GM18909 (cell line): Measurements from ENCODE around the gene FYTTD1.

Experiments used
- ATAC-seq: cut with Tn5 transposase; IDR thresholded peaks from one replicate; pipeline ENCODE4 v1.9.1; 2021; ENCODE audit warnings: mild to moderate bottlenecking; ENCODE audit not compliant: unreplicated experiment, poor library complexity

FYTTD1 gene

DNA sequence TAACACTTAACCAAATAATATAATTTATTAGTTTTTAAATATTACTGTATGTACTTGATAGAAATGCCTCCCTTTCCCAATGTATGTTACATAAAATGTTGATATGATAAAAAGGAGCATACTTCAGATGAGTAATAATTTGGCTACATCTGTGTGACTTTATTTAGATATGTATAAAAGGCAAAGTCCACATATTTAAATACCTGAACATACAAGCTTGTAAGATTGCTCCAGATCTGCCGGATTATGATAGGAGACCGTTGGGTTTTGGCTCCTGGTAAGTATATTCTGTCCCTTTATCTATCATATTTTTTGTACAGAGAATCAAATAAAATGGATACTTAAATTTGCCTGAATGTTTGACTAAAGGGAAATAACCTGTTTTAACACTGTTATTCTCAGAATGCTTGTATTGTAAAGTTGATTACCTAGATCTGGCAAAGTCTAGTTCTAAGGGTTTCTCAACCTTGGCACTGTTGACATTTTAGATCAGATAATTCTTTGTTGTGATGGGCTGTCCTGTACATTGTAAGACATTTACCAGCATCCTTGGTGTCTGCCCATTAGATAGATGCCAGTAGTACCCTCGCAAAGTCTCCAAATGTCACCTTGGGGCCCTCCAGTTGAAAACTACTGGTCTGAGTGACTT is 79.8 kb downstream of the FYTTD1 start:
- no peak for ATAC-seq

DNA sequence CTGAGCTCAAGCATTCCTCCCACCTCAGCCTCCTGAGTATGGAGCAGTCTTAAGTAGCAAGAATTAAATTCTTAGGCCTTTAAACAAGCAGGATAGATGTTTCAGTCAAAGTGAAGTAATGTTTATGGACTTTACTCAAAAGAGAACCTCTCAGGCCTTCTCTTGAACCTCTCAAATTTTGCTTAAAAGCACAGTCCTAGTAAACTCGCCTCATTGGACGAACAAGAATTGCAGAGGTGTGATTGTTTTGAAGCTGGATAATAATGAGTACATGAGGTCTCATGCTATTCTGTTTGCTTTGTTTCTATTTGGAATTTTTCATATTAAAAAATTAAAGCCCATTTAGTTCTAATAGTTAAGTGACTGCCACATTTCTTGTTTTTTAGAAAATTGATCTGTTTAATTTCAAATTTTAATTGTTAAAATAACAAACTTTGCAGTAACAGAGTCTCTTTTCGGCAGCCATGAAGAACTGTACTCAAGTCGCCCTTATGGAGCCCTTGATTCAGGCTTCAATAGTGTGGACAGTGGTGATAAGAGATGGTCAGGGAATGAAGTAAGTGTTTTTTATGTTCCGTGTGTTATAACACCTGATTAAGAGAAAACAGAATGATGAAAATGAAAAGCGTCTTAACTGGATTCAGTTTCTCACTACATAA is 80.8 kb downstream of the FYTTD1 start:
- ATAC-seq, result no peak

DNA sequence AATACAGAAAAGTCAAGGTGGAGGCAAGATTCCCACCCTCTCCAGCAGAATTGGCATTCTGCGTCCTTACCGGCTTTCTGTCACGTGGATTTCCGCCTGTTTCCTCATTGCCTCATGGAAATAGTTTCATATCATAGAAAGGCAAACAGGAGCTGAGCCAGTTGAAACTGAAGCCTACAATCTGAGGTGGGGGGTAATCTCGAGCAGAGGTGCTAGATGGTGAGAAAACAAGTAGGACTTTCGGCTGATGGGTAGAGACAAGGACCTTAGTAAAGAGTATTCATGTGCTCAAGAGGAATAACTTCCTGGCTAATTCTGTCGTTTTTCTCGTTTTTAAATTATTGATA is 81.3 kb downstream of the FYTTD1 start:
- ATAC-seq, result no peak

DNA sequence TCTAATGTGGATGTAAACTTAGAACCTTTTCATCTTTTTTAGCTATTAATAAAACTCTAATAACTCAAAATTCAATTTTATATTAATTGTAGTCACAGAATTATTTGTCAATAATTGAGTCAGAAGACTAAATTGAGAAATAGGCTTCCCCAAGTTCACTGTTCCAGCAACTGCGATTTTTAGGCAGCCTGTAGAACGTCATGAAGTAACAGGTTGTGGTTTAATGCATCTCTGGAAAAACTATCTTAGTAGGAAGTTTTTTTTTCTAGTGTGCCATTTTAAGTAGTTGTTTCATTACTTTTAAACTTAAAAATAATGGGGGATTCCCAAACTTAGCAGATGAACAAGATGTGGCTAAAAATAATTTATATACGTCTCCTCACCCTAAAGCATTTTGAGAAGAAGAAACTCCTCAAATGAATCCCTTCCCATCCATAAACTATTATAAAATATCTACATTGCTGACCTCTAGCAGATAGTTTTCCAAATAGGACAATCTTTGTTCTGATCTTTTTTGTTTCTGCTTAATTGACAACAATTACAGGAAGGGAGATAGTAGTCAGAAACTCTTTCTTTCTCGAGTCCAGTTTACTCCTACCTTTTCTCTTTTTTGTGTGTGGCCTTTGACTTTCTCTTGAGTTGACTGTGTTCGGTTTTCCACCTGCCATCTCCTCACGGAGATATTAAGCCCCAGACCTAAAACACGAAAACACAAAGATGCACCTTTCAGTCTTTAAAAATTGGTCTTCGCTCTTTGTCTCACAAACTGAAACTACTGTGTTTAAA is 84.4 kb downstream of the FYTTD1 start:
- ATAC-seq, result no peak

DNA sequence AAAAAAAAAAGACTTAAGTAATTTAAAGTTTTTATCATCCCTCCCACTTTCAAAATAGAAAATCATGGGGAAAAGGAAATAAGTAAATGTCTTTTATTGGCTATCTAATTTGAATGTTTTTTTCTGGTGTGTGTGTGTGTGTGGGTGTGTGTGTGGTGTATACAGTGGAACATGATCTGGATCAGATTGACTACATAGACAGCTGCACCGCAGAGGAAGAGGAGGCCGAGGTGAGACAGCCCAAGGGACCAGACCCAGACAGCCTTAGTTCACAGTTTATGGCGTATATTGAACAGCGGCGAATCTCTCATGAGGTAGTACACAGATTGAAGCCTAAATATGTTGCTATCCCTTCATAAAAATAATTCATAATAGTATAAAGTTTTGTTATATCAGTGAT is 85.8 kb downstream of the FYTTD1 start:
- no peak for ATAC-seq

DNA sequence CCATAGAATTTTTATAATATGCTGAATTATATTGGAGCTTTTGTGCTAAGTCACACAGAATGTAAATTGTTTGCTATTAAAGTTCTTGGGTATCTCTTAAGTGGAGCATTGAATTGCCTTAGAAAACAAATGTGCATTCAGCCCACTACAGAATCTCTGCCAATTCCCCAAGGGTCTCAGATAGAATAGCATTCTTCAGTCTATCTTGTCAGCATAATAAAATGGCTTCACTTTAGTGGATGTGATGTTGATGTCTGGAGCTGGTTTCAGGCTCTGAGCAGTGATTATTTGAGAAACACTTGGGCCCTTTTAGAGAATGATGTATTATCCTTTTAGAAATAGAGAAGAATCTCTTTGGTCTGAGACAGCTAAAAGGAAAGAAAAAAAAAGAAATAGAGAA is 86.6 kb downstream of the FYTTD1 start:
- no peak for ATAC-seq
